GM06990 (cell line): ENCODE results near the gene OR2Y1.
"Not testable (repeated sequence)": the region's sequence is repeated elsewhere in the genome, so short reads cannot be mapped to it uniquely, and the experiment has no call there.

ENCODE experiments used
- DNase-seq: peaks from one replicate; pipeline ENCODE4 v3.0.0-alpha.2; 2011; ENCODE audit not compliant: insufficient read length; ENCODE audit errors: extremely low read depth
- H3K27me3 ChIP-seq: replicated peaks from 2 replicates; pipeline ENCODE4 v1.6.0; 2011; ENCODE audit warnings: low read length; ENCODE audit not compliant: control insufficient read depth, insufficient read depth
- H3K36me3 ChIP-seq: 2 replicates; pipeline ENCODE4 v1.5.1; 2011; ENCODE audit warnings: low read length; ENCODE audit not compliant: control insufficient read depth, insufficient read depth
- H3K4me3 ChIP-seq: replicated peaks from 2 replicates; pipeline ENCODE4 v1.5.1; 2011; ENCODE audit warnings: low read depth, mild to moderate bottlenecking, control low read depth, low read length
- CTCF ChIP-seq: IDR thresholded peaks from 2 replicates; pipeline ENCODE4 v1.5.1; 2011; ENCODE audit warnings: low read length, control low read depth, mild to moderate bottlenecking, inconsistent platforms; ENCODE audit not compliant: insufficient read depth, poor library complexity, severe bottlenecking

The OR2Y1 gene

GRCh38 chr5:180703912-180704311 lies 35.9 kb downstream of the OR2Y1 start:
- no peak for DNase-seq
- no peak for TF ChIP-seq CTCF
- H3K4me3 ChIP-seq: no peak overlapping the region
- no peaks in the 10 kb centered on the region for H3K36me3 ChIP-seq
- H3K27me3 ChIP-seq: no peaks in the 10 kb centered on the region

- DNase-seq, H3K4me3 ChIP-seq, H3K27me3 ChIP-seq, H3K36me3 ChIP-seq: not testable (repeated sequence)
Measured at GRCh38 chr5:180703371-180703770, 36.5 kb downstream of the OR2Y1 start.

GRCh38 chr5:180700440-180700839 lies 39.4 kb downstream of the OR2Y1 start:
- not testable (repeated sequence) for H3K27me3 ChIP-seq, H3K36me3 ChIP-seq, DNase-seq, H3K4me3 ChIP-seq

- no peak for DNase-seq
- Histone ChIP-seq H3K27me3 (no peaks in the 10 kb centered on the region; the same call in 1 of the 2 replicates), H3K36me3 (no peaks in the 10 kb centered on the region), H3K4me3 (no peak overlapping the region)
- no peak for TF ChIP-seq CTCF
Measured at GRCh38 chr5:180699042-180699441, 40.8 kb downstream of the OR2Y1 start.

- H3K36me3 ChIP-seq: no peaks in the 10 kb centered on the region
- H3K4me3 ChIP-seq: no peak overlapping the region
- TF ChIP-seq CTCF: no peak
- no peak for DNase-seq
- H3K27me3 ChIP-seq: no peaks in the 10 kb centered on the region; the same call in none of the 2 replicates
Measured at GRCh38 chr5:180696116-180696515, 43.7 kb downstream of the OR2Y1 start.

GRCh38 chr5:180692429-180692828 lies 47.4 kb downstream of the OR2Y1 start:
- no peaks in the 10 kb centered on the region; the same call in 1 of the 2 replicates for H3K27me3 ChIP-seq
- no peaks in the 10 kb centered on the region for H3K36me3 ChIP-seq
- TF ChIP-seq CTCF: no peak
- no peak overlapping the region for H3K4me3 ChIP-seq
- DNase-seq: no peak

- Histone ChIP-seq H3K4me3 (no peak overlapping the region), H3K36me3 (no peaks in the 10 kb centered on the region), H3K27me3 (no peaks in the 10 kb centered on the region; the same call in 1 of the 2 replicates)
- TF ChIP-seq CTCF: no peak
- DNase-seq: no peak
Measured at GRCh38 chr5:180691046-180691445, 48.8 kb downstream of the OR2Y1 start.
